SK-N-SH treated with all-trans-retinoic acid at 6 μM for 48 hours (cell line): ENCODE data around the gene DNAH1.

Experiments used
- ATAC-seq: fragments of 200-7000 bp; cut with Tn5 transposase; 3 replicates; pipeline ENCODE4 v1.9.1; 2020; ENCODE audit warnings: mild to moderate bottlenecking, moderate library complexity
- ARNTL ChIP-seq: fragments of 450-650 bp; formaldehyde crosslinking; IDR thresholded peaks from 2 replicates; pipeline ENCODE4 v1.5.0; 2020; ENCODE audit warnings: low read depth, mild to moderate bottlenecking, moderate library complexity, borderline replicate concordance
- BACH2 ChIP-seq: fragments of 250-450 bp; sonication (Bioruptor Pico); IDR thresholded peaks from 2 replicates; pipeline ENCODE4 v1.9.0; 2021; ENCODE audit warnings: mild to moderate bottlenecking, borderline replicate concordance
- CSDC2 ChIP-seq: fragments of 250-450 bp; sonication (Bioruptor Pico); IDR thresholded peaks from 2 replicates; pipeline ENCODE4 v1.5.0; 2020; ENCODE audit warnings: mild to moderate bottlenecking, moderate library complexity
- CSRNP3 ChIP-seq: fragments of 250-450 bp; sonication (Bioruptor Pico); IDR thresholded peaks from 2 replicates; pipeline ENCODE4 v1.5.1; 2021; ENCODE audit warnings: mild to moderate bottlenecking, moderate library complexity
- GLIS3 ChIP-seq: fragments of 250-450 bp; sonication (Bioruptor Pico); IDR thresholded peaks from 2 replicates; pipeline ENCODE4 v1.5.0; 2020; ENCODE audit warnings: mild to moderate bottlenecking, moderate library complexity
- ISL1 ChIP-seq: fragments of 250-450 bp; sonication (Bioruptor Pico); IDR thresholded peaks from 2 replicates; pipeline ENCODE4 v2.1.2; 2022; ENCODE audit warnings: mild to moderate bottlenecking, moderate library complexity
- OSR1 ChIP-seq: fragments of 250-450 bp; sonication (Bioruptor Pico); IDR thresholded peaks from 2 replicates; pipeline ENCODE4 v1.8.0; 2022; ENCODE audit warnings: moderate library complexity, mild to moderate bottlenecking, inconsistent platforms
- PATZ1 ChIP-seq: fragments of 250-450 bp; sonication (Bioruptor Pico); IDR thresholded peaks from 2 replicates; pipeline ENCODE4 v1.8.0; 2020; ENCODE audit warnings: mild to moderate bottlenecking, moderate library complexity, borderline replicate concordance
- PPARA ChIP-seq: fragments of 250-450 bp; sonication (Bioruptor Pico); IDR thresholded peaks from 2 replicates; pipeline ENCODE4 v1.5.0; 2020; ENCODE audit warnings: mild to moderate bottlenecking, borderline replicate concordance
- RARB ChIP-seq: fragments of 250-450 bp; sonication (Bioruptor Pico); IDR thresholded peaks from 2 replicates; pipeline ENCODE4 v1.8.0; 2021; ENCODE audit warnings: mild to moderate bottlenecking, moderate library complexity
- SNAI2 ChIP-seq: fragments of 250-450 bp; sonication (Bioruptor Pico); IDR thresholded peaks from 2 replicates; pipeline ENCODE4 v1.5.0; 2020; ENCODE audit warnings: mild to moderate bottlenecking, moderate library complexity
- TOX ChIP-seq: fragments of 250-450 bp; sonication (Bioruptor Pico); IDR thresholded peaks from 2 replicates; pipeline ENCODE4 v1.8.0; 2021; ENCODE audit warnings: mild to moderate bottlenecking, moderate library complexity, borderline replicate concordance
- ZC3H10 ChIP-seq: fragments of 250-450 bp; sonication (Bioruptor Pico); IDR thresholded peaks from 2 replicates; pipeline ENCODE4 v1.5.1; 2021; ENCODE audit warnings: mild to moderate bottlenecking, moderate library complexity
- ZFP30 ChIP-seq: fragments of 450-650 bp; formaldehyde crosslinking; IDR thresholded peaks from 2 replicates; pipeline ENCODE4 v1.5.0; 2022; ENCODE audit warnings: mild to moderate bottlenecking, moderate library complexity
- ZNF565 ChIP-seq: fragments of 450-650 bp; formaldehyde crosslinking; conservative IDR thresholded peaks from 2 replicates; pipeline ENCODE4 v1.5.0; 2020; ENCODE audit warnings: low read depth, mild to moderate bottlenecking, moderate library complexity
- ZNF70 ChIP-seq: fragments of 450-650 bp; formaldehyde crosslinking; IDR thresholded peaks from 2 replicates; pipeline ENCODE4 v1.5.0; 2020; ENCODE audit warnings: mild to moderate bottlenecking, moderate library complexity
- ZNF8 ChIP-seq: fragments of 450-650 bp; formaldehyde crosslinking; IDR thresholded peaks from 2 replicates; pipeline ENCODE4 v1.5.0; 2020; ENCODE audit warnings: mild to moderate bottlenecking, moderate library complexity
- TF ChIP-seq, protein P1 (sequence below): fragments of 250-450 bp; sonication (Bioruptor Pico); IDR thresholded peaks from 2 replicates; pipeline ENCODE4 v1.5.1; 2020; ENCODE audit warnings: low read depth, mild to moderate bottlenecking, moderate library complexity
- TF ChIP-seq, protein P2 (sequence below): fragments of 250-450 bp; sonication (Bioruptor Pico); IDR thresholded peaks from 2 replicates; pipeline ENCODE4 v1.5.0; 2020; ENCODE audit warnings: mild to moderate bottlenecking, moderate library complexity

Gene DNAH1

GRCh38 chr3:52350981-52351761 is 35.1 kb downstream of the DNAH1 start:
- ATAC-seq = no peak
- no peak for TF ChIP-seq OSR1 (CRISPR knock-in tag)
- no peak for TF ChIP-seq ZC3H10 (CRISPR knock-in tag)
- TF ChIP-seq, protein P1, sequence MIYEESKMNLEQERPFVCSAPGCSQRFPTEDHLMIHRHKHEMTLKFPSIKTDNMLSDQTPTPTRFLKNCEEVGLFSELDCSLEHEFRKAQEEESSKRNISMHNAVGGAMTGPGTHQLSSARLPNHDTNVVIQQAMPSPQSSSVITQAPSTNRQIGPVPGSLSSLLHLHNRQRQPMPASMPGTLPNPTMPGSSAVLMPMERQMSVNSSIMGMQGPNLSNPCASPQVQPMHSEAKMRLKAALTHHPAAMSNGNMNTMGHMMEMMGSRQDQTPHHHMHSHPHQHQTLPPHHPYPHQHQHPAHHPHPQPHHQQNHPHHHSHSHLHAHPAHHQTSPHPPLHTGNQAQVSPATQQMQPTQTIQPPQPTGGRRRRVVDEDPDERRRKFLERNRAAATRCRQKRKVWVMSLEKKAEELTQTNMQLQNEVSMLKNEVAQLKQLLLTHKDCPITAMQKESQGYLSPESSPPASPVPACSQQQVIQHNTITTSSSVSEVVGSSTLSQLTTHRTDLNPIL = no peak
- TF ChIP-seq ZNF70 (CRISPR knock-in tag) = no peak
- no peak for TF ChIP-seq PATZ1 (CRISPR knock-in tag)
- no peak for TF ChIP-seq BACH2 (CRISPR knock-in tag)
- no peak for TF ChIP-seq TOX (CRISPR knock-in tag)
- no peak for TF ChIP-seq GLIS3 (CRISPR knock-in tag)
- TF ChIP-seq, all 23 proteins: peak for 0

DNA sequence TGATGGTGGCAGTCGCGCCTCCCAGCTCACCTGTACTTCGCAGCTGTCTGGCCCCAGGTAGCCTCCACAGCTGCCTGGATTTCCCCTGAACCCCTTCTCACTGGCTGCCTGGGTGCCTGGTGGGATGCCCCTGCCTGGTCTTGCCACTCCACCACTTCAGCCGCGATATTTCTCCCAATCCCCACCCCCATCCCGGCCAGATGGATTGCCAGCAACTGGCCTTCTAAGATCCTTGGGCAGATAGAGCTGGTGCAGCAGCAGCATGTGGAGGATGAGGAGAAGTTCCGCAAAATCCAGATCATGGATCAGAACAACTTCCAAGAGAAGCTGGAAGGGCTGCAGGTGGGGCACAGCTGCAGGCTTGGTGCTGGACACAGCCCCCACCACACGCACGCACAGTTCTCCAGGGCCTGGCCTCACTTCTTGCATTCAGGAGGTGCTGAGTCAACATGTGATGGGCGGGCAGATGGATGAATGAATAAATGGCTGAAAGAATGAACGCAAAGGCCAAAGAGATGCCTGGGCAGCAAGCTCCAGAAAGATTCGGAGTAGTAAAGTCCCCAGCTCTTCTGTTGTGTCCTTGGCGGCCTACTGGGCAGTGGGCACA is 35.7 kb downstream of the DNAH1 start:
- TF ChIP-seq ISL1 (no peak), ZNF565 (CRISPR knock-in tag) (no peak), RARB (CRISPR knock-in tag) (no peak), CSDC2 (CRISPR knock-in tag) (no peak), CSRNP3 (CRISPR knock-in tag) (no peak), BACH2 (CRISPR knock-in tag) (no peak), ZNF8 (CRISPR knock-in tag) (no peak), ARNTL (no peak), OSR1 (CRISPR knock-in tag) (no peak), SNAI2 (CRISPR knock-in tag) (no peak), ZFP30 (no peak), PPARA (CRISPR knock-in tag) (no peak)
- TF ChIP-seq, protein P2, sequence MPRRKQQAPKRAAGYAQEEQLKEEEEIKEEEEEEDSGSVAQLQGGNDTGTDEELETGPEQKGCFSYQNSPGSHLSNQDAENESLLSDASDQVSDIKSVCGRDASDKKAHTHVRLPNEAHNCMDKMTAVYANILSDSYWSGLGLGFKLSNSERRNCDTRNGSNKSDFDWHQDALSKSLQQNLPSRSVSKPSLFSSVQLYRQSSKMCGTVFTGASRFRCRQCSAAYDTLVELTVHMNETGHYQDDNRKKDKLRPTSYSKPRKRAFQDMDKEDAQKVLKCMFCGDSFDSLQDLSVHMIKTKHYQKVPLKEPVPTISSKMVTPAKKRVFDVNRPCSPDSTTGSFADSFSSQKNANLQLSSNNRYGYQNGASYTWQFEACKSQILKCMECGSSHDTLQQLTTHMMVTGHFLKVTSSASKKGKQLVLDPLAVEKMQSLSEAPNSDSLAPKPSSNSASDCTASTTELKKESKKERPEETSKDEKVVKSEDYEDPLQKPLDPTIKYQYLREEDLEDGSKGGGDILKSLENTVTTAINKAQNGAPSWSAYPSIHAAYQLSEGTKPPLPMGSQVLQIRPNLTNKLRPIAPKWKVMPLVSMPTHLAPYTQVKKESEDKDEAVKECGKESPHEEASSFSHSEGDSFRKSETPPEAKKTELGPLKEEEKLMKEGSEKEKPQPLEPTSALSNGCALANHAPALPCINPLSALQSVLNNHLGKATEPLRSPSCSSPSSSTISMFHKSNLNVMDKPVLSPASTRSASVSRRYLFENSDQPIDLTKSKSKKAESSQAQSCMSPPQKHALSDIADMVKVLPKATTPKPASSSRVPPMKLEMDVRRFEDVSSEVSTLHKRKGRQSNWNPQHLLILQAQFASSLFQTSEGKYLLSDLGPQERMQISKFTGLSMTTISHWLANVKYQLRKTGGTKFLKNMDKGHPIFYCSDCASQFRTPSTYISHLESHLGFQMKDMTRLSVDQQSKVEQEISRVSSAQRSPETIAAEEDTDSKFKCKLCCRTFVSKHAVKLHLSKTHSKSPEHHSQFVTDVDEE = no peak
- no peak for ATAC-seq

DNA sequence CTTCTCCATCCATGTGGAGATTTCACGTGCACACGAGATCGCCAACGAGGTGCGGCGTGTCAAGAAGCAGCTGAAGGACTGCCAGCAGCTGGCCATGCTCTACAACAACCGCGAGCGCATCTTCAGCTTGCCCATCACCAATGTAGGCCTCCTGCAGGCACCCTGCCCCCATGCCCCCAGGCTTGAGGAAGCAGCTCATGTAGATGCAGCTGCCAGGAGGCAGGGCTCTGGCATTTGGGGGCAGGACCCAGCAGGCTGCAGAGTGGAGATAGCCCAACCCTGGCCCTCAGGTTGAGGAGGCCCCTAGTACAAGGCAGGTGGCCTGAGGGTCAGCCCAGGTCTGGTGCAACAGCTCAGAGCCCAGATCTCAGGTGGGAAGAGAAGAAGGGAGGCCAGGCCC is 36.4 kb downstream of the DNAH1 start:
- no peak for ATAC-seq
- TF ChIP-seq, protein P1 = no peak

GRCh38 chr3:52353291-52353855 is 37.3 kb downstream of the DNAH1 start:
- ATAC-seq = no peak
- TF ChIP-seq ZNF565 (CRISPR knock-in tag) = no peak
- no peak for TF ChIP-seq SNAI2 (CRISPR knock-in tag)
- no peak for TF ChIP-seq RARB (CRISPR knock-in tag)
- TF ChIP-seq ISL1 = no peak
- TF ChIP-seq, protein P1 = no peak
- no peak for TF ChIP-seq CSRNP3 (CRISPR knock-in tag)
- no peak for TF ChIP-seq ARNTL
- TF ChIP-seq TOX (CRISPR knock-in tag) = no peak
- TF ChIP-seq PPARA (CRISPR knock-in tag) = no peak
- no peak for TF ChIP-seq PATZ1 (CRISPR knock-in tag)
